Activated naive CD8-positive, alpha-beta T cell (primary cell): ENCODE results near the gene ITGB6.
A peak's percentile ranks its signal among the peaks of the same experiment; 100 is the strongest.

Source experiments
- H3K27ac Mint-ChIP-seq: one replicate; pipeline ENCODE4 v1.8.0; 2021; ENCODE audit warnings: mixed read lengths
- H3K27me3 Mint-ChIP-seq: one replicate; pipeline ENCODE4 v1.8.0; 2021; ENCODE audit warnings: mixed read lengths
- H3K36me3 Mint-ChIP-seq: one replicate; pipeline ENCODE4 v1.8.0; 2021; ENCODE audit warnings: mixed read lengths
- H3K4me1 Mint-ChIP-seq: one replicate; pipeline ENCODE4 v1.8.0; 2021; ENCODE audit warnings: low read depth, mixed read lengths
- H3K4me3 Mint-ChIP-seq: one replicate; pipeline ENCODE4 v1.8.0; 2021; ENCODE audit warnings: mild to moderate bottlenecking, mixed read lengths
- H3K9me3 Mint-ChIP-seq: one replicate; pipeline ENCODE4 v1.8.0; 2021; ENCODE audit warnings: low read depth, mixed read lengths

ITGB6 gene

GRCh38 chr2:160226367-160226766, 26.3 kb upstream of the ITGB6 start:
- Mint-ChIP-seq H3K27ac (no peak overlapping the region), H3K9me3 (no peaks in the 10 kb centered on the region), H3K4me1 (peaks cover 20% of the 10 kb centered on the region)

GRCh38 chr2:160225722-160226121, 25.6 kb upstream of the ITGB6 start:
- H3K4me3 Mint-ChIP-seq = no peak overlapping the region
- H3K9me3 Mint-ChIP-seq = no peaks in the 10 kb centered on the region
- no peaks in the 10 kb centered on the region for H3K36me3 Mint-ChIP-seq
- H3K4me1 Mint-ChIP-seq = peaks cover 25% of the 10 kb centered on the region
- H3K27ac Mint-ChIP-seq = no peak overlapping the region
- peaks cover 3% of the 10 kb centered on the region for H3K27me3 Mint-ChIP-seq

More at GRCh38 chr2:160226367-160226766, 26.3 kb upstream of the ITGB6 start:
- H3K36me3 Mint-ChIP-seq = no peaks in the 10 kb centered on the region
- H3K4me3 Mint-ChIP-seq = no peak overlapping the region
- H3K27me3 Mint-ChIP-seq = peaks cover 3% of the 10 kb centered on the region

GRCh38 chr2:160224507-160224906, 24.4 kb upstream of the ITGB6 start:
- Mint-ChIP-seq H3K27me3 (peaks cover 3% of the 10 kb centered on the region), H3K9me3 (no peaks in the 10 kb centered on the region), H3K4me1 (peaks cover 34% of the 10 kb centered on the region), H3K4me3 (no peak overlapping the region), H3K36me3 (no peaks in the 10 kb centered on the region), H3K27ac (no peak overlapping the region)

GRCh38 chr2:160224060-160224459, 24.0 kb upstream of the ITGB6 start:
- Mint-ChIP-seq H3K4me1 (peaks cover 34% of the 10 kb centered on the region), H3K9me3 (no peaks in the 10 kb centered on the region), H3K36me3 (no peaks in the 10 kb centered on the region), H3K27me3 (peaks cover 3% of the 10 kb centered on the region), H3K27ac (peak overlapping the region; percentile 59), H3K4me3 (peak overlapping the region; percentile 24)

GRCh38 chr2:160223560-160223959, 23.5 kb upstream of the ITGB6 start:
- Mint-ChIP-seq H3K4me1 (peaks cover 34% of the 10 kb centered on the region), H3K9me3 (no peaks in the 10 kb centered on the region)

GRCh38 chr2:160222546-160223283, 22.6 kb upstream of the ITGB6 start:
- Mint-ChIP-seq H3K9me3 (no peaks in the 10 kb centered on the region), H3K36me3 (no peaks in the 10 kb centered on the region), H3K4me1 (peaks cover 34% of the 10 kb centered on the region), H3K27ac (no peak overlapping the region), H3K27me3 (peaks cover 3% of the 10 kb centered on the region), H3K4me3 (no peak overlapping the region)

More at GRCh38 chr2:160223560-160223959, 23.5 kb upstream of the ITGB6 start:
- H3K36me3 Mint-ChIP-seq = no peaks in the 10 kb centered on the region
- peak overlapping the region; percentile 59 for H3K27ac Mint-ChIP-seq
- peak overlapping the region; percentile 24 for H3K4me3 Mint-ChIP-seq
- peaks cover 3% of the 10 kb centered on the region for H3K27me3 Mint-ChIP-seq

GRCh38 chr2:160221391-160222276, 21.6 kb upstream of the ITGB6 start:
- H3K27ac Mint-ChIP-seq = no peak overlapping the region
- H3K4me1 Mint-ChIP-seq = peaks cover 34% of the 10 kb centered on the region
- H3K4me3 Mint-ChIP-seq = no peak overlapping the region
- H3K36me3 Mint-ChIP-seq = no peaks in the 10 kb centered on the region
- no peaks in the 10 kb centered on the region for H3K9me3 Mint-ChIP-seq
- H3K27me3 Mint-ChIP-seq = no peaks in the 10 kb centered on the region

GRCh38 chr2:160220545-160221009, 20.5 kb upstream of the ITGB6 start:
- Mint-ChIP-seq H3K9me3 (no peaks in the 10 kb centered on the region), H3K4me1 (peaks cover 34% of the 10 kb centered on the region), H3K27ac (peak overlapping the region; percentile 8), H3K27me3 (peaks cover 2% of the 10 kb centered on the region), H3K4me3 (no peak overlapping the region), H3K36me3 (no peaks in the 10 kb centered on the region)

GRCh38 chr2:160220026-160220425, 20.0 kb upstream of the ITGB6 start:
- Mint-ChIP-seq H3K4me1 (peaks cover 34% of the 10 kb centered on the region), H3K36me3 (no peaks in the 10 kb centered on the region), H3K4me3 (no peak overlapping the region), H3K27me3 (peaks cover 2% of the 10 kb centered on the region), H3K27ac (peak overlapping the region; percentile 4), H3K9me3 (no peaks in the 10 kb centered on the region)

- H3K4me3 Mint-ChIP-seq = no peak overlapping the region
- H3K4me1 Mint-ChIP-seq = peaks cover 8% of the 10 kb centered on the region
- no peak overlapping the region for H3K27ac Mint-ChIP-seq
- peaks cover 6% of the 10 kb centered on the region for H3K27me3 Mint-ChIP-seq
- no peaks in the 10 kb centered on the region for H3K36me3 Mint-ChIP-seq
- H3K9me3 Mint-ChIP-seq = no peaks in the 10 kb centered on the region
Measured at GRCh38 chr2:160214461-160215445, 14.7 kb upstream of the ITGB6 start.

GRCh38 chr2:160213511-160213910, 13.4 kb upstream of the ITGB6 start:
- H3K27ac Mint-ChIP-seq = no peak overlapping the region
- no peaks in the 10 kb centered on the region for H3K36me3 Mint-ChIP-seq
- peaks cover 6% of the 10 kb centered on the region for H3K27me3 Mint-ChIP-seq
- H3K4me3 Mint-ChIP-seq = no peak overlapping the region
- H3K4me1 Mint-ChIP-seq = peaks cover 8% of the 10 kb centered on the region
- H3K9me3 Mint-ChIP-seq = no peaks in the 10 kb centered on the region

- Mint-ChIP-seq H3K9me3 (peaks cover 4% of the 10 kb centered on the region), H3K4me3 (no peak overlapping the region), H3K36me3 (peaks cover 3% of the 10 kb centered on the region), H3K4me1 (peaks cover 18% of the 10 kb centered on the region), H3K27me3 (peaks cover 4% of the 10 kb centered on the region), H3K27ac (no peak overlapping the region)
Measured at GRCh38 chr2:160210599-160211138, 10.6 kb upstream of the ITGB6 start.

GRCh38 chr2:160209516-160209856, 9.4 kb upstream of the ITGB6 start:
- no peak overlapping the region for H3K4me3 Mint-ChIP-seq
- peaks cover 4% of the 10 kb centered on the region for H3K9me3 Mint-ChIP-seq
- peaks cover 2% of the 10 kb centered on the region for H3K27me3 Mint-ChIP-seq
- peaks cover 18% of the 10 kb centered on the region for H3K4me1 Mint-ChIP-seq
- H3K27ac Mint-ChIP-seq = no peak overlapping the region
- H3K36me3 Mint-ChIP-seq = peaks cover 3% of the 10 kb centered on the region
